ENCODE results near the gene POLD1.

Gene POLD1

DNA sequence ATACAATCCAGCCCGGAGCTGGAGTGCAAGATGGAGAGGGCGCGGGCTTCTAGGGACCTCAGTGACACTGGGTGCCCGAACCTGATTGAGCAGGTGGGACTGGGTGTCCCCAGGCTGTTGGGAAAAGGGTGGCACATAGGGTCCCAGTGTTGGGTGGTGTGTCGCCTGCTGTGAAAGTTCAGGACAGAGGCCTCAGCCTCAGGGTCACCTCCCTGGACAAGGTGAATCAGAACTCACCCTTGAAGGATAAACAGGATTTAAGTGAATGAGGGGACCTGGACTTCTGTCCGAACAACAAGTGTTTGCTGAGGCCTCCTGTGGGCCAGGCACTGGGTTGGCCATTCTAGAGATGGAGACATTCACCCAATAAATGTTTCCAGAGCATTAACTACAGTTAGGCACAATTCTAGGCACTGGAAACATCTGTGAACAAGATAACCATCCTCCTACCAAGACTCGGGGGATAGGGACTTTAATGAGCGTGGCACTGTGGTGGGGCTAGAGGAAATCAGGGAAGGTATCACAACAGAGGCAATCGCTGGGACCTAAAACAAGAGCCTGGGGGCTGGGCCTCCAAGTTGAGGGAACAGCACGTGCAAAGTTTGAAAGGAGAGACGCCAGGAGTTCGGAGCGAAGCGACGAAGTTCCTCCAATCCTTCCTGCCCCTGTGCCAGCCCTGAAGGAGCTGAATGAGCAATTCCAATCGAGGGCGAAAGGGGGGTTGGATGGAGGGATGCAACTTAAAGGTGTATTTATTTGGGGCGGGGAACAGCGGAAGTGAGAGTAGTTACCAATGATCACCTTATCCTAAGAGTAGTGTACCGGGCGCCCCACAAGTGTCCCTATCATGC is 921 bp upstream of the POLD1 start:
- H3K9me2 ChIP-seq (ENCODE audit: low read depth, low read length) = no peaks in the 10 kb centered on the region
- H3K4me3 ChIP-seq (ENCODE audit: low read depth, low read length, poor library complexity, severe bottlenecking) = peak overlapping the region; percentile 87
- H3K9ac ChIP-seq (ENCODE audit: low read length) = peak overlapping the region; percentile 75
- H3K4me2 ChIP-seq (ENCODE audit: low read length) = peak overlapping the region; percentile 80
- H3K4me1 ChIP-seq (ENCODE audit: insufficient read depth, low read length, severe bottlenecking) = peaks cover 16% of the 10 kb centered on the region
- no peaks in the 10 kb centered on the region for H4K20me1 ChIP-seq (ENCODE audit: insufficient read depth, low read length)
- peaks cover 57% of the 10 kb centered on the region for H3K36me3 ChIP-seq (ENCODE audit: insufficient read depth, low read length)
- H3F3A ChIP-seq (ENCODE audit: insufficient read depth, low read length) = no peaks in the 10 kb centered on the region
- H3K27me3 ChIP-seq (ENCODE audit: insufficient read depth, low read length) = no peaks in the 10 kb centered on the region
- H3K79me2 ChIP-seq (ENCODE audit: insufficient read depth, low read length) = peaks cover 15% of the 10 kb centered on the region
- H2AFZ ChIP-seq (ENCODE audit: low read length) = no peak overlapping the region
- TF ChIP-seq EZH2 (IDR thresholded peaks at IDR 0.05; ENCODE audit: borderline replicate concordance, low read length) (no peak), CTCF (IDR thresholded peaks at IDR 0.05; ENCODE audit: low read length) (no peak)
- H3K9me3 ChIP-seq (ENCODE audit: low read length) = no peaks in the 10 kb centered on the region
- H3K27ac ChIP-seq (ENCODE audit: low read depth, low read length, poor library complexity, severe bottlenecking) = peak overlapping the region; percentile 61

DNA sequence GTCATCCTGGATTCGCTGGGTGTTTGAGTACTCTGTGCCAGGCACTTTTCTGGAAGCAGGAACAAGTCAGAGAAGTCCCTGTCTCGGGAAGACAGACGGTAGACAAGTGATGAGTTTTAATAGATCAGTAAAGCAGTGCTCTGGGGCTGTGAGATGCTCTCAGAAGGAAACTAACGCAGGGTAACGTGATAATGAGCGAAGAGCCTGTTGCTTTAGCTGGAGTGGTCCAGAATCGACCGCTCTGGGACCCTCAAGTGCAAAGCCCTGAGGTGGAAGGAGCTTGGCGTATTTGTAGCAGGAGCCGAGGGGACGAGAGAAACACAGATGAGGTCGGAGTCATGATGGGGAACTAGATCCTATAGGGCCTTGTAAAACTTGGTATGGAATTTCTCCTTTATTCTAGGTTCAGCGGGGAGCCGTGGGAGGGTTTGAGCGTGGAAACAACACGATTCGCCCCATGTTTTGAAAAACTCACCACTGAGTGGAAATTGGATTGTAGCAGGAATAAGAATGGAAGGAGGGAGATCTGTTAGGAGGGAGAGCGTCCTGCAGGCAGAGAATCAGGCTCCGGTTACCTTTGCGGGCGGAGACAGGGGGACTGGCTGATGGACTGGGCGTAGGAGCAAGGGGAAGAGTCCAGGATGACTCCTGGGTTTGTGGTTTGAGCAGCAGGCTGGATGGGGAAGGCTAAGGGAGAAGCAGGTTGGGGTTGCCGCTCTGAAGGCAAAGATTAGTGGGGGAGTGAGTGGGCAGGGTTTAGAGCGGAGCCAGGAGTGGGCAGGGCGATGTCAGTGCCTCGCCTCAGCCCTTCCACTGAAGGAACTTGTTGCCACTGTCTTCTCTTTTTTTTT is 763 bp downstream of the POLD1 start:
- TF ChIP-seq EZH2 (IDR thresholded peaks at IDR 0.05; ENCODE audit: borderline replicate concordance, low read length) (no peak), CTCF (IDR thresholded peaks at IDR 0.05; ENCODE audit: low read length) (no peak)
- peaks cover 26% of the 10 kb centered on the region for H3K79me2 ChIP-seq (ENCODE audit: insufficient read depth, low read length)

GRCh38 chr19:50387176-50387867 is 3.2 kb downstream of the POLD1 start:
- no peaks in the 10 kb centered on the region for H4K20me1 ChIP-seq (ENCODE audit: insufficient read depth, low read length)
- TF ChIP-seq EZH2 (IDR thresholded peaks at IDR 0.05; ENCODE audit: borderline replicate concordance, low read length) = no peak
- no peak for TF ChIP-seq CTCF (IDR thresholded peaks at IDR 0.05; ENCODE audit: low read length)
- no peak overlapping the region for H3K27ac ChIP-seq (ENCODE audit: low read depth, low read length, poor library complexity, severe bottlenecking)
- no peak overlapping the region for H3K4me2 ChIP-seq (ENCODE audit: low read length)
- peaks cover 32% of the 10 kb centered on the region for H3K79me2 ChIP-seq (ENCODE audit: insufficient read depth, low read length)
- no peak overlapping the region for H3K4me3 ChIP-seq (ENCODE audit: low read depth, low read length, poor library complexity, severe bottlenecking)
- H3K27me3 ChIP-seq (ENCODE audit: insufficient read depth, low read length) = no peaks in the 10 kb centered on the region
- no peaks in the 10 kb centered on the region for H3K9me3 ChIP-seq (ENCODE audit: low read length)
- no peak overlapping the region for H3K9ac ChIP-seq (ENCODE audit: low read length)
- peaks cover 49% of the 10 kb centered on the region for H3K36me3 ChIP-seq (ENCODE audit: insufficient read depth, low read length)
- H2AFZ ChIP-seq (ENCODE audit: low read length) = no peak overlapping the region
- peaks cover 16% of the 10 kb centered on the region for H3K4me1 ChIP-seq (ENCODE audit: insufficient read depth, low read length, severe bottlenecking)
- H3F3A ChIP-seq (ENCODE audit: insufficient read depth, low read length) = no peaks in the 10 kb centered on the region
- H3K9me2 ChIP-seq (ENCODE audit: low read depth, low read length) = no peaks in the 10 kb centered on the region

More for the DNA sequence above, 763 bp downstream of the POLD1 start:
- peak overlapping the region; percentile 87 for H3K4me3 ChIP-seq (ENCODE audit: low read depth, low read length, poor library complexity, severe bottlenecking)
- no peak overlapping the region for H2AFZ ChIP-seq (ENCODE audit: low read length)
- peaks cover 16% of the 10 kb centered on the region for H3K4me1 ChIP-seq (ENCODE audit: insufficient read depth, low read length, severe bottlenecking)
- H3K9ac ChIP-seq (ENCODE audit: low read length) = peak overlapping the region; percentile 94
- no peaks in the 10 kb centered on the region for H4K20me1 ChIP-seq (ENCODE audit: insufficient read depth, low read length)
- H3K36me3 ChIP-seq (ENCODE audit: insufficient read depth, low read length) = peaks cover 50% of the 10 kb centered on the region
- H3K27me3 ChIP-seq (ENCODE audit: insufficient read depth, low read length) = no peaks in the 10 kb centered on the region
- no peaks in the 10 kb centered on the region for H3F3A ChIP-seq (ENCODE audit: insufficient read depth, low read length)
- H3K4me2 ChIP-seq (ENCODE audit: low read length) = peak overlapping the region; percentile 94
- no peaks in the 10 kb centered on the region for H3K9me3 ChIP-seq (ENCODE audit: low read length)
- H3K9me2 ChIP-seq (ENCODE audit: low read depth, low read length) = no peaks in the 10 kb centered on the region
- peak overlapping the region; percentile 62 for H3K27ac ChIP-seq (ENCODE audit: low read depth, low read length, poor library complexity, severe bottlenecking)
